Activated T-helper 9 cell treated with anti-CD3 and anti-CD28 coated beads, Interleukin-2, amount 50 U/mL, for 16 hours (primary cell): ENCODE results near the gene TUBB2A.
A peak's percentile ranks its signal among the peaks of the same experiment; 100 is the strongest.

ENCODE experiments used
- DNase-seq: peaks from one replicate; pipeline ENCODE4 v3.0.0-alpha.2; 2020; ENCODE audit warnings: low read depth

Gene TUBB2A

DNA sequence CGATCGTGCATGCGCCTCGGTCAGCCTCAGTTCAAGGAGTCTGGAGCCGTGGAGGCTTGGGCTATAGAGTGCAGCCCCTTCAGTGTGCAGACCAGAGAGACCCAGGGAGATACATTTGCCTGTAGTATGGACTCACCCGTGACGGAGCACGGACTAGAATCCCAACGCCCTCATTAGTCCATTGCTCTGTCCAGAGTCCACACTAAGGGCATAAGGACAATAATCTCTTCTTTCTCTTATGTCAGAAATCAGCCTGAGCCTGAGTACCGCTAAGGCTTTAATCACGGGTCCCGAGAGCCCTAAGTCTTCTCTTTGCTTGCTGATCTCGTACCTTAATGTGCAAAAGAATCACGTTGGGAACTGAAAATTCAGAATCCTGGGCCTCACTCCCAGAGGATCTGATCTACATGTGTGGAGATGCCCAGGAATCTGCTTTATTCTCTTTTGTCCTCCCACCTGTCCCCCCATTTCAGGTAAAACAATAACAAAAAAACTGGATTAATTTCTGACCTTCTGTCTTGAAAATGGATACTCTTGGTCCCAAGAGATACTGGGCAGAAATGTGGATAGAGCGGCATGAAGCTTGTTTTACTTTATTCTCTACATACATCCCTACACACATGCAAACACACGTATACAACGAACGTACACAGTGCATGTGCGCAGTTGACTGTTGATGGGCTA, 38.2 kb downstream of the TUBB2A start:
- no peak for DNase-seq

DNA sequence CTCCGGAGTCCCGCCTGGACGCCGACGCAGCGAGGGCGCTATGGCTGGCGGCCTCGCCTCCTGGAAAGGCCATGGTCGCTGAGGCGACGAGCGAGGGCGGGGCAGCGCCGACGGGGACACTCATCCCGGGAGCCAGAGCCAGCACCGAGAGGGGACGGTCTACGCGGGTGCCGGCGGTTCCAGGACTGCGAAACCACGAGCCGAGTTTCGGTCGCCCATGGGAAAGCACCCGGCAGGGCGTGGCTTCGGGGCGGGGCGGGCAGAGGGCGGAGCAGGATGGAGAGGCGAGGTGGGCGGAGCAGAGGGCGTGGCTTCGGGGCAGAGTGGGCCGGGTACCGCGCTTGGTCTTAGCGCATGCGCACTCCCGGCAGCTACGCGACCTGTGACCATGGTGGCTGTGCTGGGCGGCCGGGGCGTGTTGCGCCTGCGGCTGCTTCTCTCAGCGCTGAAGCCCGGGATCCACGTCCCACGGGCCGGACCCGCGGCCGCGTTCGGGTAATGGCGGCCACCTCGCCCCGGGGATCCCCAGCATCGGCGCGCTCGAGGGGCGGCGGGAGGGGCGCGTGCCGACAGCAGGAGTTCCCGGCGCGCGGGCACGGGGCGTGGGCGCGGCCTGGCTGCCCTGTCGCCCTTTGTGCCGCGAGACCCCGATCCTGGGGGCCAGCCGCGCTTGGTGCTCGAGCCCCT, 38.8 kb downstream of the TUBB2A start, which contains the start of gene BPHL:
Gene BPHL, plus strand, starts transcription at position 359 of the 687 bp plus-strand sequence. Its CDS starts 30 bp downstream, at position 389.
- peak; percentile 99 for DNase-seq

DNA sequence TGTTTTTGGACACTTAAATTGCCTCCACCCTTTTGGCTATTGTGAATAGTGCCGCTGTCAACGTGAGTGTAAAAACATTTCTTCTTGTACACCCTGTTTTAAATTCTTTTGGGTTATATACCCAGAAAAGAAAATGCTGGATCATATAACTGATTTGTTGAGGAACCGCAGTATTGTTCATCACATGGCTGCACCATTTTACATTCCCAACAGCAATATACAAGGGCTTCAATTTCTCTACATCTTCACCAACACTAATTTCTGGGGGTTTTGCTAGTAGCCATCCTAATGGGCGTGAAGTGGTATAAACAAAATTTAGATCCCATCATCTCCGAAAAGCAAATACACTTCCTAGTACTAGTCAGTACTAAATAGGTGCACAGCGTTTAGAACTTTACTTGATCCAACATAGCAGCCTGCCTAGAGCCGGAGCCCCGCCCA, 39.4 kb downstream of the TUBB2A start:
- no peak for DNase-seq

DNA sequence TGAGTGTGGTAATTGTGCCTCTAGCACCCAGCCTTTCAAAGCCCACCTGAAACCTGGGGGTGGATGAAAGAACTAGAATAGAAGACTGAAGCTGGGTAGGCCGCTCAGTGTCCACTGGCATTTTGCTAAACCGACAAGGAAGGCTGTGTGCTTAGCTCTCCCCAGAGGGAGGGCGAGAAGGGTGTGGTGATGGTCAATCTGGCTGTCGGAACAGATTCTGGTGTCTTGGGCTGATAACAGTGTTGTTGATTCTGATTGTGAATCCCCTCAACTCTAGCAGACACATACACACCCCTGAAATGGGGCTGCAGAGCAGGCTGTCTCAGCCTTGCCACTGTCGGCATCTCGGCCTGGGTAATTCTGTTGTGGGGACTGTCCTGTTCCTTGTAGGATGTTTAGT, 43.0 kb downstream of the TUBB2A start:
- no peak for DNase-seq

DNA sequence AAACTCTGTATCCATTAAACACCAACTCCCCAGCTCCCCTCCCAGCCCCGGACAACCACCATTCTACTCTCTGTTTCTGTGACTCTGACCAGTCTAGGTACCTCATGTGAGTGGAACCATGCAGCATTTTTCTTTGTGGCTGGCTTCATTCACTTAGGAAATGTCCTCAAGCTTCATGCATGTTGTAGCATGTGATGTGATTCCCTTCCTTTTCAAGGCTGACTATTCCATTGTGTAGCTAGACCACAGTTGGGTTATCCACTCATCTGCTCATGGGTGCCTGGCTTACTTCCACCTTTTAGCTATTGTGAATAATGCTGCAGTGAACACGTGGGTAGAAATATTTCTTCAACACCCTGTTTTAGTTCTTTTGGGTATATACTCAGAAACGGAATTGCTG, 47.6 kb downstream of the TUBB2A start:
- no peak for DNase-seq

DNA sequence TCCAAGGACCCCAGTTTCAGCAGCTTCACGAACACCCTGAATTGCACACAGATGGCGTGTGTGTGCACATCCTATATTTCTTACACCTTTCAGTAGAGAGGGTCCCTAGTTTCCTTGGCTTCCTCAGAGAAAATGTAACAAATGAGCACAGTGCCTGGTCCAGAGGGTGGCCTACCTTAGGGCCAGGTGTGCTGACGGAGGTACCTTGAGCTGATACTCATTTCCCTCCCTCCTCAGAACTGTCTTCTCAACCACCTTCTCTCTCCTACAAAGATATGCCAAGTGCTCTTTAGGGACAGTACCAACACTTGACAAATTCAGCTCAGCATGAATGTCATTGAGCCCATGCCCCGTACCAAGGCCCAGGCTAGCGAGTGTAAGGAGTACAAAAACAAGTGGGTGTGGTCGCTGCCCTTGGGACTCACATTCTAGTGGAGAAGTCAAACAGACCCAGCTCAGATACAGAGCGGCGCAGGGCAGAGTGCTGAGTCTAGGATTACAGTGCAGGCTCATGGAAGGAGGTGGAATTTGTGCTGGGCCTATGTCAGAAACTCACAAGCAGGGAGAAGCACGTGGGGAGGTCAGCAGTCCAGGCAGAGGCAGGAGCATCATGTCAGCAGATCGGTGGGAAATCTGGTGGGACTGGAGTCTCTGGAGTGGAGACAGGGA, 48.5 kb downstream of the TUBB2A start:
- DNase-seq: no peak
